ENCODE measurements around the gene RTP2.

DNA sequence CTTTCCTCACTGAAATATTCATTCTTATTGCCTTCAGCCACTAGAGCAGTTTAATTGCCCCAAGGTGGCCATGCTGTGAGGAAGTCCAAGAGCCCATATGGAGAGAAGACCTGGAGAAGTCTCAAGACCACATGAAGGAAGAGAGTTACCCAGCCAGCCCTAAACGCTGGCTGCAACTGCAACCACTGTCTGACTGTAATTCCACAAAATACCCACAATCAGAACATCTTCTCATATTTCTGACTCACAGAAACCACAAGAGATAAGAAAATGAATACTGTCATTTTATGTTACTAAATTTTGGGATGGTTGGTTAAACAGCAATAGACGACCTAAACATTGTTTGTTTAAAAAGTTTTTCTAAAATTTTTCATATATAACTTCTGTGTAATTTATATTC is 17.5 kb downstream of the RTP2 start:
- no peak for TF ChIP-seq EZH2phosphoT487 (IDR thresholded peaks at IDR 0.05; ENCODE audit: low read length)
- TF ChIP-seq, protein P1, sequence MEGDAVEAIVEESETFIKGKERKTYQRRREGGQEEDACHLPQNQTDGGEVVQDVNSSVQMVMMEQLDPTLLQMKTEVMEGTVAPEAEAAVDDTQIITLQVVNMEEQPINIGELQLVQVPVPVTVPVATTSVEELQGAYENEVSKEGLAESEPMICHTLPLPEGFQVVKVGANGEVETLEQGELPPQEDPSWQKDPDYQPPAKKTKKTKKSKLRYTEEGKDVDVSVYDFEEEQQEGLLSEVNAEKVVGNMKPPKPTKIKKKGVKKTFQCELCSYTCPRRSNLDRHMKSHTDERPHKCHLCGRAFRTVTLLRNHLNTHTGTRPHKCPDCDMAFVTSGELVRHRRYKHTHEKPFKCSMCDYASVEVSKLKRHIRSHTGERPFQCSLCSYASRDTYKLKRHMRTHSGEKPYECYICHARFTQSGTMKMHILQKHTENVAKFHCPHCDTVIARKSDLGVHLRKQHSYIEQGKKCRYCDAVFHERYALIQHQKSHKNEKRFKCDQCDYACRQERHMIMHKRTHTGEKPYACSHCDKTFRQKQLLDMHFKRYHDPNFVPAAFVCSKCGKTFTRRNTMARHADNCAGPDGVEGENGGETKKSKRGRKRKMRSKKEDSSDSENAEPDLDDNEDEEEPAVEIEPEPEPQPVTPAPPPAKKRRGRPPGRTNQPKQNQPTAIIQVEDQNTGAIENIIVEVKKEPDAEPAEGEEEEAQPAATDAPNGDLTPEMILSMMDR (IDR thresholded peaks at IDR 0.05; ENCODE audit: low read length), result no peak

Data from MM.1S (cell line).